HL-60/S4 (cell line): ENCODE data around the gene BDKRB1.
"Not testable (repeated sequence)": the region's sequence is repeated elsewhere in the genome, so short reads cannot be mapped to it uniquely, and the experiment has no call there.

Source experiments
- in situ Hi-C: fragments of 300-500 bp; cut with MboI; formaldehyde crosslinking; loops from 2 replicates; pipeline ENCODE4 v1.14.3; 2022; ENCODE audit warnings: low sequenced_read_pairs

BDKRB1 gene

DNA sequence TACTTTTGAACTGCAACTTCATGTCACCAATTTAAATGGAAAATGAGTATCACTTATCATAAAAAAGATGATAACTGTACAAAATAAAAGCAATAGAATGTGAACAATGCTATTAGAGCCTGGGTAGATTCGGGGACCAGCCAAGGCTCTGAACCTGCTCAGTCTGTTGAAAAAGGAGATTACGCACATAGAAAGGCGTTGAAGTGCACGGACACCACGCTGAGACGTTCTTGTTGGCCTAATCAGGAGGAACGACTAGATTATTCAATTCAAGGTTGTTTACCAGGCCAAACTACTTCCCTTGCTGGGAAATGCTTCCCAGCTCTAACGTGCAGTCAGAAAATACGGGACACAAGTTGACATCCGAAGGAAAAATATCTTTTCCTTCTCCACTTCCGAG lies 23.5 kb upstream of the BDKRB1 start:
- in situ Hi-C loops: no loop called here

- in situ Hi-C loops: no loop called here
Measured at GRCh38 chr14:96233661-96234060, 22.3 kb upstream of the BDKRB1 start.

GRCh38 chr14:96235426-96235825 lies 20.6 kb upstream of the BDKRB1 start:
- in situ Hi-C loops: no loop called here

GRCh38 chr14:96237641-96238040 lies 18.4 kb upstream of the BDKRB1 start:
- in situ Hi-C loops: no loop called here

DNA sequence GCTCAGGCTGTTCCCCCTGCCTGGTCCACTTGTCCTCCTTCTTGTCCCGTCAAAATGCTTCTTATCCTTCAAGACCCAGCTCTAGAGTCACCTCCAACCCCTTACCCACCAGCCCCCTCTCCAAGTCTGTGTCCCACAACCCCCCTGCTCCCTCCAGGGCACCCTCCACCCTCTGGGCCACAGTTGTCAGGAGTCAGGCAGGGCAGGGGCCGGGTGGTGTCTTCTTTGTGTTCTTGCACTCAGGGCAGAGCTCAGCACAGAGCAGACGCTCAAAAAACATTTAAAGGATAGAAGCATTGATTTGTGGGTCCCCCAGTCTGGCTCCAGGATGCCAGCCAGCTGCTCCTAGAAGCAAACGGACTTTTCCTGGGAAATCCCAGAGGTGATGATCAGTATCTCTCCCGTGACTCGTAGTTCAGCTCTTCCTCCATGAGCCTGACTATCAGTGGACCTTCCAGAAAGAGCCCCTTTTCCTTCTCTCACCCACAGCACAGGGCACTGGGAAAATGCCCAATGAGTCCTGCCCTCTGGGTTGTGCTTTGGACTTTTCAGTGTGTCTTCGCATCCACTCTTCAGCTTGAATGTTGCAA lies 17.2 kb upstream of the BDKRB1 start:
- in situ Hi-C loops: no loop called here

- in situ Hi-C loops: no loop called here
Measured at GRCh38 chr14:96239711-96240141, 16.3 kb upstream of the BDKRB1 start.

DNA sequence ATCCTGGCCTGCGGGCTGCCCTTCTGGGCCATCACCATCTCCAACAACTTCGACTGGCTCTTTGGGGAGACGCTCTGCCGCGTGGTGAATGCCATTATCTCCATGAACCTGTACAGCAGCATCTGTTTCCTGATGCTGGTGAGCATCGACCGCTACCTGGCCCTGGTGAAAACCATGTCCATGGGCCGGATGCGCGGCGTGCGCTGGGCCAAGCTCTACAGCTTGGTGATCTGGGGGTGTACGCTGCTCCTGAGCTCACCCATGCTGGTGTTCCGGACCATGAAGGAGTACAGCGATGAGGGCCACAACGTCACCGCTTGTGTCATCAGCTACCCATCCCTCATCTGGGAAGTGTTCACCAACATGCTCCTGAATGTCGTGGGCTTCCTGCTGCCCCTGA lies 15.4 kb upstream of the BDKRB1 start:
- in situ Hi-C loops: no loop called here

DNA sequence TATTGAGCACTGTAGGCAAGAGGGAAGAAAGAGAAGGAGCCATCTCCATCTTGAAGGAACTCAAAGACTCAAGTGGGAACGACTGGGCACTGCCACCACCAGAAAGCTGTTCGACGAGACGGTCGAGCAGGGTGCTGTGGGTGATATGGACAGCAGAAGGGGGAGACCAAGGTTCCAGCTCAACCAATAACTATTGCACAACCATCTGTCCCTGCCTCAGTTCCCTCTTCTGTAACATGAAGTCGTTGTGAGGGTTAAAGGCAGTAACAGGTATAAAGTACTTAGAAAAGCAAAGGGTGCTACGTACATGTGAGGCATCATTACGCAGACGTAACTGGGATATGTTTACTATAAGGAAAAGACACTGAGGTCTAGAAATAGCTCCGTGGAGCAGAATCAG lies 13.9 kb upstream of the BDKRB1 start:
- in situ Hi-C loops: no loop called here

GRCh38 chr14:96243785-96244184 lies 12.2 kb upstream of the BDKRB1 start:
- in situ Hi-C loops: no loop called here

DNA sequence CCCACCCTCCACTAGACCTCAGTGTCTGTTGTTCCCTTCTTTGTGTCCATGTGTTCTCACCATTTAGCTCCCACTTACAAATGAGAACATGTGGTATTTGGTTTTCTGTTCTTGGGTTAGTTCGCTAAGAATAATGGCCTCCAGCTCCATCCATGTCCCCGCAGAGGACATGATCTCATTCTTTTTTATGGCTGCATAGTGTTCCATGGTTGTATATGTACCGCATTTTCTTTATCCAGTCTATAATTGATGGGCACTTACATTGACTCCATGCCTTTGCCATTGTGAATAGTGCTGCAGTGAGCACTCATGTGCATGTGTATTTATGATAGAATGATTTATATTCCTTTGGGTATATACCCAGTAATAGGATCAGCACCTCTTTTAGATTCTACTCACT lies 10.9 kb upstream of the BDKRB1 start:
- in situ Hi-C loops: not testable (repeated sequence)

GRCh38 chr14:96245710-96246538 lies 10.1 kb upstream of the BDKRB1 start:
- in situ Hi-C loops: no loop called here

DNA sequence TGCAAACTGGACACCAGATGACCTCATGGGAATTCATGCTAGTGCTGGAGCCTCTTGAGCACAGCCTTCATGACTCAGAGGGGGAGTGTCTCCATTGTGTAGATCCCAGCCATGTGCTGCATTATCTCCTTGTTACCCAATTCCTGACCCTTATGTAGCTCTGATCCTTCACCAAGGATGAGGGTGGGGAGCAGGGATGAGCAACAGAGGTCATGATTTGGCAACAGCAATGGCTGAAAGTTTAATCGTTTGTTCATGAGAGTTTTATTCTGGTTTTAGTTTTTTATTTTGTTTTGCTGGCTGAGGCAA lies 9.5 kb upstream of the BDKRB1 start:
- in situ Hi-C loops: no loop called here

- in situ Hi-C loops: no loop called here
Measured at GRCh38 chr14:96247031-96247430, 9.0 kb upstream of the BDKRB1 start.

DNA sequence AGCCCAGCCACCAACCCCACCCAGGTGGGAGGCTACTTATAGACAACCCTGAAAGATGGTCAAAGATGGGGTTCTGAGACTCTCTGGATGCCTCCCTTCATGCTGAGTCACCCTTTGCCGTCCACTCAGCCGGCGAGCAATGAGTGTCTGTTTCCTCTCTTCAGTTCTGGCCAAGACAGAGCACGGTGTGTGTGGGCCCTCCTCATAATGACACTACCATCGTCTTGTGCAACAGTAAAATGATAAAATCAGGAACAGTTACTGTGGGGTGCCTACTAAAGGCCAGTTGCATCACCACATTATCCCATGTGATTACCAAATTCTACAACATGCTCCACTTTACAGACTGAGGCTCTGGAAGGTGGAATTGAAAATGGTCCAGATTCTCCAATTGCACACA lies 7.0 kb upstream of the BDKRB1 start:
- in situ Hi-C loops: no loop called here

- in situ Hi-C loops: no loop called here
Measured at GRCh38 chr14:96250485-96250884, 5.5 kb upstream of the BDKRB1 start.

DNA sequence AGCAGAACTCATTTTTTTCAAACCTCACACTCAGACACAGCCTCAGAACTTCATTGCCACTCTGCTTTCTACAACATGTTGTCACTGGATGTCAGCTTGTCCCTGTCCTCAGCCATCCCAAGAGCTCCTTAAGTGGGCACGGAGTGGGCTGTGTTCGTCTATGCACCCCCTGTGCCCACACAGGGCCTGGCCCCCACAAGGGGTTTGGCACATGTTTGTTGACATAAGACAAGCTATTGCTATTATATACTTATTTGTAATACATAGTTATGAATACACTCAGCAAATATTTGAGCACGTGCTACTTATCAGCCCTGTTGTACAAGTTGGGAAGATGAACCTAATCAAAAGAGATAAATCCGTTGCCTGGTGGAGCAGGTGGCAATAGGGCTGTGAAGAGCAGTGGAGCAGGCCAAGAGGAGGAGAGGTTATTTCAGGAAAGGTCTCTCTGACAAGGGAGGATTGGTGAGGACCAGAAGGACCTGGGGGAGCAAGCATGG lies 4.3 kb upstream of the BDKRB1 start:
- in situ Hi-C loops: no loop called here

GRCh38 chr14:96252323-96252998 lies 3.5 kb upstream of the BDKRB1 start:
- in situ Hi-C loops: no loop called here

DNA sequence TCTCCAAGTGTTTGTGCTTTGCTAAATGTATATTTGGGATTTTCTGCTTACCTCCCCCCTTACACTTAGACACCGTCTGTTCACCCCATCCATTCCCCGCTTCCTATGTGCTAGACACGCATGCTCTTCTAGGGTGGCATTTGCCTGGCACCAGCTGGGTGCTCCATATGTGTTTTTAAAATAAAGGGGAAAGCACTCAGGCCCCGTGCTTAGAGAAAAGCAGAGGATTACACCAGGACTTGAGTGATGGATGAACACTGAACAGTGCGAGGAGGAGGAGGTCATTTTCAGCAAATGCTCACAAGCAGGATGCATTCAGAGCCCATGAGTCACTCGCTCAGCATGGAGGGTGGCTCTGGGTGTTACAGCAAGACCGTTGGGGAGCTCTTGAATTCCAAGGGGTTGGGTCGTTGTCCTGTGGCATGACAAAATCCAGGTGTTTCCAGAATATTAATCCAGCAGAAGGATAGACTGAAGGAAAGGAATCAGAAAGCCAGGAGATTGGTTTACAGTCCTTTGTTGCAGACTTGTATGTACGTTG lies 2.9 kb upstream of the BDKRB1 start:
- in situ Hi-C loops: no loop called here

GRCh38 chr14:96254687-96255086 lies 1.3 kb upstream of the BDKRB1 start:
- in situ Hi-C loops: no loop called here

- in situ Hi-C loops: no loop called here
Measured at GRCh38 chr14:96256407-96256806, 397 bp downstream of the BDKRB1 start.

- in situ Hi-C loops: no loop called here
Measured at GRCh38 chr14:96257056-96257455, 1.0 kb downstream of the BDKRB1 start.

GRCh38 chr14:96257900-96258299 lies 1.9 kb downstream of the BDKRB1 start:
- in situ Hi-C loops: no loop called here
